H9 (cell line): Measurements from ENCODE around the gene IL16. TPM values are rescaled to one million over a fixed set of nuclear protein-coding genes. Genes with fewer than 3 reads are reported as not detected.

Experiments
- DNase-seq: peaks from one replicate; pipeline ENCODE4 v3.0.0-alpha.2; 2017
- H2AFZ ChIP-seq: one replicate; pipeline ENCODE4 v1.6.1; 2013; ENCODE audit warnings: mild to moderate bottlenecking, low read length, control low read depth, moderate library complexity
- H2AK5ac ChIP-seq: 2 replicates; pipeline ENCODE4 v1.6.1; 2013; ENCODE audit warnings: low read length, control low read depth, mixed read lengths; ENCODE audit not compliant: insufficient read length
- H2BK120ac ChIP-seq: one replicate; pipeline ENCODE4 v1.6.1; 2013; ENCODE audit warnings: low read depth, mild to moderate bottlenecking, low read length, control low read depth, inconsistent platforms; ENCODE audit not compliant: poor library complexity, severe bottlenecking
- H2BK12ac ChIP-seq: 2 replicates; pipeline ENCODE4 v1.6.1; 2013; ENCODE audit warnings: low read length, control low read depth, mixed read lengths, low read depth; ENCODE audit not compliant: insufficient read length
- H2BK15ac ChIP-seq: 2 replicates; pipeline ENCODE4 v1.6.1; 2013; ENCODE audit warnings: low read depth, low read length, control low read depth
- H2BK20ac ChIP-seq: one replicate; pipeline ENCODE4 v1.6.1; 2013; ENCODE audit warnings: low read depth, mild to moderate bottlenecking, low read length, control low read depth, inconsistent platforms; ENCODE audit not compliant: poor library complexity, severe bottlenecking
- H2BK5ac ChIP-seq: 2 replicates; pipeline ENCODE4 v1.6.1; 2013; ENCODE audit warnings: low read length, control low read depth, mixed read lengths; ENCODE audit not compliant: insufficient read length
- H3K14ac ChIP-seq: 2 replicates; pipeline ENCODE4 v1.6.1; 2013; ENCODE audit warnings: low read length, control low read depth; ENCODE audit not compliant: insufficient read depth
- H3K18ac ChIP-seq: 2 replicates; pipeline ENCODE4 v1.6.1; 2013; ENCODE audit warnings: low read depth, mild to moderate bottlenecking, mixed read lengths, low read length, control low read depth; ENCODE audit not compliant: insufficient read length
- H3K23ac ChIP-seq: 2 replicates; pipeline ENCODE4 v1.6.1; 2013; ENCODE audit warnings: low read length, control low read depth, mixed read lengths, low read depth; ENCODE audit not compliant: insufficient read length
- H3K23me2 ChIP-seq: 2 replicates; pipeline ENCODE4 v1.6.1; 2013; ENCODE audit warnings: low read depth, mild to moderate bottlenecking, mixed read lengths, low read length, control low read depth; ENCODE audit not compliant: insufficient read length, poor library complexity, severe bottlenecking
- H3K27ac ChIP-seq: 2 replicates; pipeline ENCODE4 v1.5.1; 2013; ENCODE audit warnings: low read length, control low read depth, mixed read lengths, low read depth; ENCODE audit not compliant: insufficient read length
- H3K27me3 ChIP-seq: 2 replicates; pipeline ENCODE4 v1.6.1; 2013; ENCODE audit warnings: low read length, control low read depth, inconsistent platforms; ENCODE audit not compliant: insufficient read depth
- H3K4ac ChIP-seq: 2 replicates; pipeline ENCODE4 v1.6.1; 2013; ENCODE audit warnings: low read depth, mild to moderate bottlenecking, control low read depth, inconsistent platforms, low read length, moderate library complexity
- H3K4me1 ChIP-seq: 2 replicates; pipeline ENCODE4 v1.6.1; 2013; ENCODE audit warnings: low read length, control low read depth, inconsistent platforms; ENCODE audit not compliant: insufficient read depth
- H3K4me2 ChIP-seq: 2 replicates; pipeline ENCODE4 v1.6.1; 2013; ENCODE audit warnings: low read length, control low read depth, mixed read lengths; ENCODE audit not compliant: insufficient read length, insufficient read depth
- H3K56ac ChIP-seq: 2 replicates; pipeline ENCODE4 v1.6.1; 2013; ENCODE audit warnings: low read depth, mild to moderate bottlenecking, mixed read lengths, low read length, control low read depth; ENCODE audit not compliant: insufficient read length
- H3K79me1 ChIP-seq: 2 replicates; pipeline ENCODE4 v1.6.1; 2013; ENCODE audit warnings: low read depth, mild to moderate bottlenecking, moderate library complexity, low read length, control low read depth, inconsistent platforms; ENCODE audit not compliant: insufficient read depth, poor library complexity, severe bottlenecking
- H3K79me2 ChIP-seq: 2 replicates; pipeline ENCODE4 v1.6.1; 2013; ENCODE audit warnings: low read length, control low read depth, inconsistent platforms; ENCODE audit not compliant: insufficient read depth
- H3K9ac ChIP-seq: 2 replicates; pipeline ENCODE4 v1.6.1; 2013; ENCODE audit warnings: low read length, control low read depth, mixed read lengths; ENCODE audit not compliant: insufficient read length; ENCODE audit errors: extremely low read depth
- H3K9me3 ChIP-seq: one replicate; pipeline ENCODE4 v1.6.1; 2013; ENCODE audit warnings: low read depth, low read length, inconsistent platforms; ENCODE audit not compliant: control insufficient read depth
- H3T11ph ChIP-seq: one replicate; pipeline ENCODE4 v1.6.1; 2013; ENCODE audit warnings: mild to moderate bottlenecking, low read length, control low read depth, inconsistent platforms
- H4K20me1 ChIP-seq: one replicate; pipeline ENCODE4 v1.6.1; 2013; ENCODE audit not compliant: control insufficient read depth, insufficient read length, insufficient read depth
- H4K5ac ChIP-seq: 2 replicates; pipeline ENCODE4 v1.6.1; 2013; ENCODE audit warnings: low read depth, mild to moderate bottlenecking, mixed read lengths, low read length, control low read depth; ENCODE audit not compliant: insufficient read length
- H4K8ac ChIP-seq: replicated peaks from 2 replicates; pipeline ENCODE4 v1.6.1; 2013; ENCODE audit warnings: low read length, control low read depth, mixed read lengths, low read depth; ENCODE audit not compliant: insufficient read length
- H4K91ac ChIP-seq: 2 replicates; pipeline ENCODE4 v1.6.1; 2013; ENCODE audit warnings: low read depth, mild to moderate bottlenecking, moderate library complexity, mixed read lengths, low read length, control low read depth; ENCODE audit not compliant: insufficient read length
- H3K27ac Mint-ChIP-seq, 3 experiments: 2 replicates in 2 of 3; 3 replicates in 1 of 3; pipeline ENCODE4 v1.8.0; 2020 to 2021; ENCODE audit warnings: mixed read lengths in 3 of 3, mild to moderate bottlenecking in 1 of 3, moderate library complexity in 1 of 3
- H3K27me3 Mint-ChIP-seq: 2 replicates; pipeline ENCODE4 v1.8.0; 2021; ENCODE audit warnings: low read depth, mild to moderate bottlenecking, moderate library complexity, mixed read lengths
- H3K36me3 Mint-ChIP-seq, 3 experiments: 2 replicates in 2 of 3; 3 replicates in 1 of 3; pipeline ENCODE4 v1.8.0; 2020 to 2021; ENCODE audit warnings: low read depth in 3 of 3, mixed read lengths in 3 of 3; ENCODE audit not compliant: insufficient read depth in 1 of 3
- H3K4me1 Mint-ChIP-seq, 2 experiments: 2 replicates each; pipeline ENCODE4 v1.8.0; 2020; ENCODE audit warnings: mixed read lengths in 2 of 2
- H3K4me3 Mint-ChIP-seq, 2 experiments: 2 replicates in 1 of 2; 3 replicates in 1 of 2; pipeline ENCODE4 v1.8.0; 2020 to 2021; ENCODE audit warnings: mild to moderate bottlenecking in 2 of 2, mixed read lengths in 2 of 2, moderate library complexity in 1 of 2
- H3K9me3 Mint-ChIP-seq, 2 experiments: 2 replicates in 1 of 2; 3 replicates in 1 of 2; pipeline ENCODE4 v1.8.0; 2020; ENCODE audit warnings: mild to moderate bottlenecking in 2 of 2, mixed read lengths in 2 of 2, moderate library complexity in 1 of 2
- WGBS: extraction: QIAGEN DNeasy Blood & Tissue Kit; methylation state at CpG from one replicate; pipeline ENCODE4 v1.1.7; 2013; ENCODE audit warnings: missing lambda C conversion rate, low lambda C conversion rate, mixed read lengths; ENCODE audit not compliant: insufficient read length; ENCODE audit errors: extremely low coverage; 5-methylcytosine and 5-hydroxymethylcytosine counted together
- total RNA-seq: library from RNA; stranded (reverse); gene quantifications from 2 replicates; pipeline ENCODE4 v1.2.1, GENCODE V29; 2021
- TF ChIP-seq, protein P1 (sequence below): fragments of 200-600 bp; sonication (generic); conservative IDR thresholded peaks from 3 replicates; pipeline ENCODE4 v1.8.0; 2021; ENCODE audit warnings: antibody characterized with exemption, mild to moderate bottlenecking

The IL16 gene
- total RNA-seq, 1 experiment from 2014 or later, result 0.28 TPM

- H3K4me1 Mint-ChIP-seq, result no peaks in the 10 kb centered on the region
These were observed 32.5 kb upstream of the IL16 start for GRCh38 chr15:81163961-81164800.

More at GRCh38 chr15:81163961-81164800, 32.5 kb upstream of the IL16 start:
- H3K4me1 ChIP-seq, result no peaks in the 10 kb centered on the region
- H2BK15ac ChIP-seq, result no peak overlapping the region
- no peak overlapping the region for H4K8ac ChIP-seq
- no peaks in the 10 kb centered on the region for H3K79me2 ChIP-seq
- H3K23ac ChIP-seq, result no peak overlapping the region
- no peaks in the 10 kb centered on the region; a peak in 1 of 7 replicates for H3K36me3 Mint-ChIP-seq
- no peak overlapping the region for H3K27ac ChIP-seq
- H3K4ac ChIP-seq, result no peak overlapping the region
- TF ChIP-seq, protein P1, sequence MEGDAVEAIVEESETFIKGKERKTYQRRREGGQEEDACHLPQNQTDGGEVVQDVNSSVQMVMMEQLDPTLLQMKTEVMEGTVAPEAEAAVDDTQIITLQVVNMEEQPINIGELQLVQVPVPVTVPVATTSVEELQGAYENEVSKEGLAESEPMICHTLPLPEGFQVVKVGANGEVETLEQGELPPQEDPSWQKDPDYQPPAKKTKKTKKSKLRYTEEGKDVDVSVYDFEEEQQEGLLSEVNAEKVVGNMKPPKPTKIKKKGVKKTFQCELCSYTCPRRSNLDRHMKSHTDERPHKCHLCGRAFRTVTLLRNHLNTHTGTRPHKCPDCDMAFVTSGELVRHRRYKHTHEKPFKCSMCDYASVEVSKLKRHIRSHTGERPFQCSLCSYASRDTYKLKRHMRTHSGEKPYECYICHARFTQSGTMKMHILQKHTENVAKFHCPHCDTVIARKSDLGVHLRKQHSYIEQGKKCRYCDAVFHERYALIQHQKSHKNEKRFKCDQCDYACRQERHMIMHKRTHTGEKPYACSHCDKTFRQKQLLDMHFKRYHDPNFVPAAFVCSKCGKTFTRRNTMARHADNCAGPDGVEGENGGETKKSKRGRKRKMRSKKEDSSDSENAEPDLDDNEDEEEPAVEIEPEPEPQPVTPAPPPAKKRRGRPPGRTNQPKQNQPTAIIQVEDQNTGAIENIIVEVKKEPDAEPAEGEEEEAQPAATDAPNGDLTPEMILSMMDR, result no peak; the same call in 2 of the 3 replicates
- H3K23me2 ChIP-seq, result no peaks in the 10 kb centered on the region
- no peak overlapping the region for H3K4me2 ChIP-seq
- H2BK5ac ChIP-seq, result no peak overlapping the region
- no peaks in the 10 kb centered on the region for H3K9me3 ChIP-seq
- H3K27ac Mint-ChIP-seq, result no peak overlapping the region
- H4K5ac ChIP-seq, result no peak overlapping the region
- WGBS, result no CpG with 5 or more reads among the region's 3 CpGs
- no peaks in the 10 kb centered on the region for H3K27me3 ChIP-seq
- no peak overlapping the region for H2AFZ ChIP-seq
- DNase-seq, result peak; percentile 37
- H3K18ac ChIP-seq, result no peak overlapping the region
- H3K4me3 Mint-ChIP-seq, result no peak overlapping the region
- no peaks in the 10 kb centered on the region for H3K9me3 Mint-ChIP-seq
- no peaks in the 10 kb centered on the region for H4K20me1 ChIP-seq
- no peak overlapping the region for H3K56ac ChIP-seq
- no peaks in the 10 kb centered on the region for H3K79me1 ChIP-seq
- no peak overlapping the region for H2AK5ac ChIP-seq
- no peak overlapping the region for H4K91ac ChIP-seq
- no peak overlapping the region for H3T11ph ChIP-seq
- H2BK20ac ChIP-seq, result no peak overlapping the region
- no peak overlapping the region for H2BK120ac ChIP-seq
- H2BK12ac ChIP-seq, result no peak overlapping the region
- H3K27me3 Mint-ChIP-seq, result peaks cover 23% of the 10 kb centered on the region
- H3K14ac ChIP-seq, result no peak overlapping the region
- H3K9ac ChIP-seq, result no peak overlapping the region
